Measurements from ENCODE around the gene RASL11A.
"Not testable (repeated sequence)": the region's sequence is repeated elsewhere in the genome, so short reads cannot be mapped to it uniquely, and the experiment has no call there.

RASL11A gene

GRCh38 chr13:27309401-27309958 is 38.9 kb downstream of the RASL11A start:
- Mint-ChIP-seq H3K36me3 (ENCODE audit: insufficient read depth) (no peaks in the 10 kb centered on the region), H3K9me3 (no peaks in the 10 kb centered on the region), H3K27me3 (peaks cover 36% of the 10 kb centered on the region), H3K4me3 (no peak overlapping the region), H3K27ac (ENCODE audit: low read depth) (no peak overlapping the region), H3K4me1 (peaks cover 5% of the 10 kb centered on the region)
- DNase-seq (ENCODE audit: low spot score in 2 of 2) (no peak), ATAC-seq (replicated peaks; ENCODE audit: extremely low read depth, poor library complexity, severe bottlenecking) (no peak)

- no peak for ATAC-seq (replicated peaks; ENCODE audit: extremely low read depth, poor library complexity, severe bottlenecking)
- H3K27me3 Mint-ChIP-seq = peaks cover 36% of the 10 kb centered on the region
- no peak overlapping the region for H3K4me3 Mint-ChIP-seq
- peaks cover 5% of the 10 kb centered on the region for H3K4me1 Mint-ChIP-seq
- H3K9me3 Mint-ChIP-seq = no peaks in the 10 kb centered on the region
- H3K36me3 Mint-ChIP-seq (ENCODE audit: insufficient read depth) = no peaks in the 10 kb centered on the region
- no peak overlapping the region for H3K27ac Mint-ChIP-seq (ENCODE audit: low read depth)
- no peak for DNase-seq (ENCODE audit: low spot score in 2 of 2)
These were observed 39.5 kb downstream of the RASL11A start for GRCh38 chr13:27309967-27310598.

- H3K27me3 Mint-ChIP-seq = peaks cover 40% of the 10 kb centered on the region
- peaks cover 5% of the 10 kb centered on the region for H3K4me1 Mint-ChIP-seq
- no peaks in the 10 kb centered on the region for H3K36me3 Mint-ChIP-seq (ENCODE audit: insufficient read depth)
- ATAC-seq (replicated peaks; ENCODE audit: extremely low read depth, poor library complexity, severe bottlenecking) (no peak), DNase-seq (ENCODE audit: low spot score in 2 of 2) (no peak)
- no peak overlapping the region for H3K4me3 Mint-ChIP-seq
- no peaks in the 10 kb centered on the region for H3K9me3 Mint-ChIP-seq
- no peak overlapping the region for H3K27ac Mint-ChIP-seq (ENCODE audit: low read depth)
These were observed 40.3 kb downstream of the RASL11A start for GRCh38 chr13:27310946-27311345.

- H3K4me3 Mint-ChIP-seq = no peak overlapping the region
- no peak for DNase-seq (ENCODE audit: low spot score in 2 of 2)
- no peak overlapping the region for H3K27ac Mint-ChIP-seq (ENCODE audit: low read depth)
- no peaks in the 10 kb centered on the region for H3K9me3 Mint-ChIP-seq
- ATAC-seq (replicated peaks; ENCODE audit: extremely low read depth, poor library complexity, severe bottlenecking) = no peak
- no peaks in the 10 kb centered on the region for H3K36me3 Mint-ChIP-seq (ENCODE audit: insufficient read depth)
- peaks cover 5% of the 10 kb centered on the region for H3K4me1 Mint-ChIP-seq
- peaks cover 41% of the 10 kb centered on the region for H3K27me3 Mint-ChIP-seq
These were observed 41.0 kb downstream of the RASL11A start for GRCh38 chr13:27311518-27312210.

GRCh38 chr13:27313770-27314169 is 43.1 kb downstream of the RASL11A start:
- Mint-ChIP-seq H3K9me3 (no peaks in the 10 kb centered on the region), H3K4me1 (peaks cover 5% of the 10 kb centered on the region), H3K4me3 (no peak overlapping the region), H3K27me3 (peaks cover 42% of the 10 kb centered on the region), H3K27ac (ENCODE audit: low read depth) (no peak overlapping the region), H3K36me3 (ENCODE audit: insufficient read depth) (no peaks in the 10 kb centered on the region)
- ATAC-seq (replicated peaks; ENCODE audit: extremely low read depth, poor library complexity, severe bottlenecking) = no peak
- DNase-seq (ENCODE audit: low spot score in 2 of 2) = no peak

GRCh38 chr13:27319404-27319803 is 48.8 kb downstream of the RASL11A start:
- Mint-ChIP-seq H3K9me3 (no peaks in the 10 kb centered on the region), H3K4me1 (no peaks in the 10 kb centered on the region), H3K4me3 (no peak overlapping the region), H3K36me3 (ENCODE audit: insufficient read depth) (no peaks in the 10 kb centered on the region), H3K27ac (ENCODE audit: low read depth) (no peak overlapping the region), H3K27me3 (peaks cover 62% of the 10 kb centered on the region)
- DNase-seq (ENCODE audit: low spot score in 2 of 2) (no peak), ATAC-seq (replicated peaks; ENCODE audit: extremely low read depth, poor library complexity, severe bottlenecking) (no peak)

- Mint-ChIP-seq H3K4me1 (no peaks in the 10 kb centered on the region), H3K27ac (ENCODE audit: low read depth) (no peak overlapping the region), H3K36me3 (ENCODE audit: insufficient read depth) (no peaks in the 10 kb centered on the region), H3K4me3 (no peak overlapping the region), H3K9me3 (no peaks in the 10 kb centered on the region), H3K27me3 (peaks cover 50% of the 10 kb centered on the region)
- DNase-seq (ENCODE audit: low spot score in 2 of 2) (no peak), ATAC-seq (replicated peaks; ENCODE audit: extremely low read depth, poor library complexity, severe bottlenecking) (no peak)
These were observed 51.1 kb downstream of the RASL11A start for GRCh38 chr13:27321468-27322431.

- not testable (repeated sequence) for H3K4me3 Mint-ChIP-seq; ATAC-seq (replicated peaks; ENCODE audit: extremely low read depth, poor library complexity, severe bottlenecking); H3K9me3 Mint-ChIP-seq; H3K4me1 Mint-ChIP-seq; H3K27ac Mint-ChIP-seq (ENCODE audit: low read depth); H3K36me3 Mint-ChIP-seq (ENCODE audit: insufficient read depth); DNase-seq (ENCODE audit: low spot score in 2 of 2)
- peaks cover 43% of the 10 kb centered on the region for H3K27me3 Mint-ChIP-seq
These were observed 51.8 kb downstream of the RASL11A start for GRCh38 chr13:27322443-27322842.

All from central memory CD8-positive, alpha-beta T cell (primary cell).